Neural cell (in vitro differentiated cells): ENCODE measurements around the gene RAD51B. TPM values are rescaled to one million over a fixed set of nuclear protein-coding genes. Genes with fewer than 3 reads are reported as not detected.

Source experiments
- H2AFZ ChIP-seq: fragments of 200-600, 300-800 bp; sonication (generic), shearing (Covaris generic); 2 replicates; pipeline ENCODE4 v1.6.0; 2014; ENCODE audit warnings: low read depth, mild to moderate bottlenecking, antibody characterized with exemption, low read length, moderate library complexity
- H3F3A ChIP-seq: fragments of 200-600 bp; shearing (Covaris generic); 2 replicates; pipeline ENCODE4 v1.6.1; 2016; ENCODE audit warnings: mild to moderate bottlenecking, moderate library complexity, mixed read lengths, antibody characterized with exemption, low read length; ENCODE audit not compliant: insufficient read depth, poor library complexity, severe bottlenecking
- H3K27ac ChIP-seq: fragments of 200-600, 300-800 bp; sonication (generic), shearing (Covaris generic); 2 replicates; pipeline ENCODE4 v1.5.1; 2014; ENCODE audit warnings: mild to moderate bottlenecking, low read length, moderate library complexity
- H3K27me3 ChIP-seq: fragments of 300-800, 200-600 bp; sonication (generic), shearing (Covaris generic); 2 replicates; pipeline ENCODE4 v1.6.0; 2014; ENCODE audit warnings: mild to moderate bottlenecking, low read depth, low read length, moderate library complexity; ENCODE audit not compliant: insufficient read depth
- H3K36me3 ChIP-seq: fragments of 300-800, 200-600 bp; sonication (generic), shearing (Covaris generic); 2 replicates; pipeline ENCODE4 v1.5.1; 2014; ENCODE audit warnings: mild to moderate bottlenecking, antibody characterized with exemption, low read length, moderate library complexity; ENCODE audit not compliant: insufficient read depth
- H3K4me2 ChIP-seq: fragments of 300-800, 200-600 bp; sonication (generic), shearing (Covaris generic); 2 replicates; pipeline ENCODE4 v1.6.0; 2014; ENCODE audit warnings: mild to moderate bottlenecking, low read length
- H3K4me3 ChIP-seq: fragments of 300-800, 200-600 bp; sonication (generic), shearing (Covaris generic); 2 replicates; pipeline ENCODE4 v1.5.1; 2014; ENCODE audit warnings: mild to moderate bottlenecking, low read length, moderate library complexity
- H3K79me2 ChIP-seq: fragments of 200-600 bp; shearing (Covaris generic); replicated peaks from 2 replicates; pipeline ENCODE4 v1.6.0; 2014; ENCODE audit warnings: mild to moderate bottlenecking, low read length, moderate library complexity; ENCODE audit not compliant: insufficient read depth
- H3K9ac ChIP-seq: fragments of 300-800, 200-600 bp; sonication (generic), shearing (Covaris generic); 2 replicates; pipeline ENCODE4 v1.6.1; 2016; ENCODE audit warnings: mild to moderate bottlenecking, low read length, mixed read lengths
- H3K9me2 ChIP-seq: fragments of 200-600 bp; shearing (Covaris generic); 2 replicates; pipeline ENCODE4 v1.6.1; 2016; ENCODE audit warnings: mild to moderate bottlenecking, low read length, mixed read lengths; ENCODE audit not compliant: insufficient read depth
- H3K9me3 ChIP-seq: fragments of 200-600, 300-800 bp; sonication (generic), shearing (Covaris generic); 2 replicates; pipeline ENCODE4 v1.6.1; 2016; ENCODE audit warnings: mild to moderate bottlenecking, mixed run types, low read length, moderate library complexity, mixed read lengths
- H4K20me1 ChIP-seq: fragments of 200-600 bp; shearing (Covaris generic); 2 replicates; pipeline ENCODE4 v1.6.1; 2016; ENCODE audit warnings: mild to moderate bottlenecking, mixed run types; ENCODE audit not compliant: insufficient read depth
- EP300 ChIP-seq: fragments of 450-650 bp; conservative IDR thresholded peaks from 2 replicates; pipeline ENCODE4 v1.6.1; 2014; ENCODE audit warnings: antibody characterized with exemption, mild to moderate bottlenecking, moderate library complexity; ENCODE audit not compliant: poor library complexity, severe bottlenecking
- EZH2 ChIP-seq: fragments of 200-600, 300-800 bp; shearing (Covaris generic), sonication (generic); IDR thresholded peaks from 2 replicates; pipeline ENCODE4 v1.6.1; 2014; ENCODE audit warnings: antibody characterized with exemption, low read length, borderline replicate concordance, mild to moderate bottlenecking; ENCODE audit not compliant: insufficient read depth, poor library complexity, severe bottlenecking
- MXI1 ChIP-seq: fragments of 450-650 bp; conservative IDR thresholded peaks from 2 replicates; pipeline ENCODE4 v1.6.1; 2014; ENCODE audit warnings: antibody characterized with exemption, mild to moderate bottlenecking; ENCODE audit not compliant: poor library complexity, severe bottlenecking
- POLR2AphosphoS5 ChIP-seq: IDR thresholded peaks from 2 replicates; pipeline ENCODE4 v1.6.1; 2012
- RAD21 ChIP-seq: fragments of 450-650 bp; conservative IDR thresholded peaks from 2 replicates; pipeline ENCODE4 v1.6.1; 2014; ENCODE audit warnings: antibody characterized with exemption, mild to moderate bottlenecking, moderate library complexity
- SMC3 ChIP-seq: fragments of 450-650 bp; conservative IDR thresholded peaks from 2 replicates; pipeline ENCODE4 v1.6.1; 2014; ENCODE audit warnings: antibody characterized with exemption, mild to moderate bottlenecking, moderate library complexity; ENCODE audit not compliant: poor library complexity
- TAF1 ChIP-seq: IDR thresholded peaks from 2 replicates; pipeline ENCODE4 v1.6.1; 2012; ENCODE audit warnings: low read depth
- polyA plus RNA-seq: library from polyadenylated mRNA; depleted of rRNA; stranded (reverse); fragments of >200 nt; gene quantifications from 2 replicates; pipeline ENCODE4 v1.2.3, GENCODE V29; 2014
- TF ChIP-seq, protein P1 (sequence below): fragments of 450-650 bp; IDR thresholded peaks from 2 replicates; pipeline ENCODE4 v1.5.1; 2014; ENCODE audit warnings: antibody characterized with exemption, mild to moderate bottlenecking, moderate library complexity; ENCODE audit not compliant: poor library complexity, severe bottlenecking
- TF ChIP-seq, protein P2 (sequence below): IDR thresholded peaks from 2 replicates; pipeline ENCODE4 v1.6.1; 2012; ENCODE audit warnings: borderline replicate concordance

The RAD51B gene
- polyA plus RNA-seq, 1 donor from 2014 or later: 3.1 TPM

DNA sequence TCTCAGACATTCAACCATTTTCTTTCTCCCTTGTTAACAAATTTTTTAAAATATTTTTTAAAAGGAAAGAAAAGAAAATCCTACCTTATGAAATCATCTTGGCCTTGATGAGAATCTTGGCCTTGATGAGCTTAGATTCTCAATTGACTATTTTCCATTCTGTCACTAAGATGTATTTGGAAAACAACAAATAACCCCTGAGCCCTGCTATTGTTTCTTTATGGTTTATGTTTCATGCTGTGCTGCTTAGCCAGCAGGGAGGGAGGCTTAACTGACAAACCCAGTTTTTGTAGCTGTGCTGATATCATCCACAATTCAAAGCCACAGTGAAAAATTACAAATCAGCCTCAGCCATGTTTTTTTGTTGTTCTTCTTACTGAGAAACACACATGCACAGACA lies 404.1 kb downstream of the RAD51B start:
- Histone ChIP-seq H3K36me3 (no peaks in the 10 kb centered on the region), H3K9me3 (no peaks in the 10 kb centered on the region), H3K27ac (no peak overlapping the region), H3K4me3 (no peak overlapping the region), H3K79me2 (no peaks in the 10 kb centered on the region), H4K20me1 (no peaks in the 10 kb centered on the region), H2AFZ (no peak overlapping the region), H3K27me3 (no peaks in the 10 kb centered on the region), H3F3A (no peaks in the 10 kb centered on the region), H3K9ac (no peak overlapping the region), H3K4me2 (no peak overlapping the region), H3K9me2 (no peaks in the 10 kb centered on the region)
- TF ChIP-seq POLR2AphosphoS5 (no peak), EZH2 (no peak), TAF1 (no peak), RAD21 (no peak), MXI1 (no peak), SMC3 (no peak), EP300 (no peak)
- TF ChIP-seq, protein P1, sequence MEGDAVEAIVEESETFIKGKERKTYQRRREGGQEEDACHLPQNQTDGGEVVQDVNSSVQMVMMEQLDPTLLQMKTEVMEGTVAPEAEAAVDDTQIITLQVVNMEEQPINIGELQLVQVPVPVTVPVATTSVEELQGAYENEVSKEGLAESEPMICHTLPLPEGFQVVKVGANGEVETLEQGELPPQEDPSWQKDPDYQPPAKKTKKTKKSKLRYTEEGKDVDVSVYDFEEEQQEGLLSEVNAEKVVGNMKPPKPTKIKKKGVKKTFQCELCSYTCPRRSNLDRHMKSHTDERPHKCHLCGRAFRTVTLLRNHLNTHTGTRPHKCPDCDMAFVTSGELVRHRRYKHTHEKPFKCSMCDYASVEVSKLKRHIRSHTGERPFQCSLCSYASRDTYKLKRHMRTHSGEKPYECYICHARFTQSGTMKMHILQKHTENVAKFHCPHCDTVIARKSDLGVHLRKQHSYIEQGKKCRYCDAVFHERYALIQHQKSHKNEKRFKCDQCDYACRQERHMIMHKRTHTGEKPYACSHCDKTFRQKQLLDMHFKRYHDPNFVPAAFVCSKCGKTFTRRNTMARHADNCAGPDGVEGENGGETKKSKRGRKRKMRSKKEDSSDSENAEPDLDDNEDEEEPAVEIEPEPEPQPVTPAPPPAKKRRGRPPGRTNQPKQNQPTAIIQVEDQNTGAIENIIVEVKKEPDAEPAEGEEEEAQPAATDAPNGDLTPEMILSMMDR: no peak
- TF ChIP-seq, protein P2, sequence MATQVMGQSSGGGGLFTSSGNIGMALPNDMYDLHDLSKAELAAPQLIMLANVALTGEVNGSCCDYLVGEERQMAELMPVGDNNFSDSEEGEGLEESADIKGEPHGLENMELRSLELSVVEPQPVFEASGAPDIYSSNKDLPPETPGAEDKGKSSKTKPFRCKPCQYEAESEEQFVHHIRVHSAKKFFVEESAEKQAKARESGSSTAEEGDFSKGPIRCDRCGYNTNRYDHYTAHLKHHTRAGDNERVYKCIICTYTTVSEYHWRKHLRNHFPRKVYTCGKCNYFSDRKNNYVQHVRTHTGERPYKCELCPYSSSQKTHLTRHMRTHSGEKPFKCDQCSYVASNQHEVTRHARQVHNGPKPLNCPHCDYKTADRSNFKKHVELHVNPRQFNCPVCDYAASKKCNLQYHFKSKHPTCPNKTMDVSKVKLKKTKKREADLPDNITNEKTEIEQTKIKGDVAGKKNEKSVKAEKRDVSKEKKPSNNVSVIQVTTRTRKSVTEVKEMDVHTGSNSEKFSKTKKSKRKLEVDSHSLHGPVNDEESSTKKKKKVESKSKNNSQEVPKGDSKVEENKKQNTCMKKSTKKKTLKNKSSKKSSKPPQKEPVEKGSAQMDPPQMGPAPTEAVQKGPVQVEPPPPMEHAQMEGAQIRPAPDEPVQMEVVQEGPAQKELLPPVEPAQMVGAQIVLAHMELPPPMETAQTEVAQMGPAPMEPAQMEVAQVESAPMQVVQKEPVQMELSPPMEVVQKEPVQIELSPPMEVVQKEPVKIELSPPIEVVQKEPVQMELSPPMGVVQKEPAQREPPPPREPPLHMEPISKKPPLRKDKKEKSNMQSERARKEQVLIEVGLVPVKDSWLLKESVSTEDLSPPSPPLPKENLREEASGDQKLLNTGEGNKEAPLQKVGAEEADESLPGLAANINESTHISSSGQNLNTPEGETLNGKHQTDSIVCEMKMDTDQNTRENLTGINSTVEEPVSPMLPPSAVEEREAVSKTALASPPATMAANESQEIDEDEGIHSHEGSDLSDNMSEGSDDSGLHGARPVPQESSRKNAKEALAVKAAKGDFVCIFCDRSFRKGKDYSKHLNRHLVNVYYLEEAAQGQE: no peak

GRCh38 chr14:68225321-68225720 lies 405.7 kb downstream of the RAD51B start:
- Histone ChIP-seq H4K20me1 (no peaks in the 10 kb centered on the region), H3K4me3 (no peak overlapping the region), H3K36me3 (no peaks in the 10 kb centered on the region), H3K9me3 (no peaks in the 10 kb centered on the region), H3K9me2 (no peaks in the 10 kb centered on the region), H3K27ac (no peak overlapping the region), H3K9ac (no peak overlapping the region), H2AFZ (no peak overlapping the region), H3K27me3 (no peaks in the 10 kb centered on the region), H3F3A (no peaks in the 10 kb centered on the region), H3K4me2 (no peak overlapping the region), H3K79me2 (no peaks in the 10 kb centered on the region)
- TF ChIP-seq EZH2: no peak
- no peak for TF ChIP-seq SMC3
- no peak for TF ChIP-seq MXI1
- no peak for TF ChIP-seq POLR2AphosphoS5
- TF ChIP-seq, protein P2: no peak
- TF ChIP-seq, protein P1: no peak
- TF ChIP-seq RAD21: no peak
